ENCODE measurements around the gene TRAPPC8. TPM values are rescaled to one million over a fixed set of nuclear protein-coding genes. Genes with fewer than 3 reads are reported as not detected.
"Not testable (repeated sequence)": the region's sequence is repeated elsewhere in the genome, so short reads cannot be mapped to it uniquely, and the experiment has no call there.

The TRAPPC8 gene
- total RNA-seq, 1 donor from 2014 or later = 30.5 TPM

GRCh38 chr18:31857526-31858106 lies 85.3 kb downstream of the TRAPPC8 start:
- ATAC-seq = no peak

GRCh38 chr18:31850844-31851243 lies 92.1 kb downstream of the TRAPPC8 start:
- no peak for ATAC-seq

DNA sequence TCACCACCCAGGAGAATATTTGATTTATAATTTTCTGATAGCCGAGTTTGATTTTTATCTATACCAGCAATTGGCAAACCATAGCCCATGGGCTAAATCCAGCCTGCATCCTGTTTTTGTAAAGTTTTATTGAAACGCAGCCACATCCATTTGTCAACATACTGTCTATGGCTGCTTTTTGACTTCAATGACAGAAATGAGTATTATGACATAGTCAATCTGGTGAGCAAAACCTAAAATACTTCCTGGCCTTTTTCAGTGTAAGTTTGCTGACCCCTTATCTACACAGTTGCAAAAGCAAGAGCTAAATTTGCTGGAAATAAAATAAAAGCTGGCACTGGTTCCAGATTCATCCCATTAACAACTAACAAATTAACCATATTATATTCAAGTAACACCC lies 102.4 kb downstream of the TRAPPC8 start:
- no peak for ATAC-seq

DNA sequence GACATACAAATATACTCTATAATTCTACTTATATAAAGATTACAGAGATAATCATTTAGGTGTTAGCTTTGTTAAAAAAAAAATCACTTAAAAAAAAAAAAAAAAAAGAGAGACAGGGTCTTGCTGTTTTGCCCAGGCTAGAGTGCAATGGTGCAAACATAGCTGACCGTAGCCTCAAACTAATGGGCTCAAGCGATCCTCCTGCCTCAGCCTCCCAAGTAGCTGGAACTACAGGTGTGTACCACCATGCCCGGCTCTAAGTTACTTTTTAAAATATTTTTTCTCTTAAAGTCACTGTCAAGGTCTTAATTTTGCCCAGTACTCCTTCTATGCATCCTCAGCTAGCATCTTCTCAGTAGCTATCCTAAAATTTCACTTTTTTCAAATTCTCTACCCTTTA lies 105.0 kb downstream of the TRAPPC8 start:
- ATAC-seq = no peak

GRCh38 chr18:31835528-31836133 lies 107.3 kb downstream of the TRAPPC8 start:
- peak; percentile 9 for ATAC-seq

GRCh38 chr18:31831903-31832302 lies 111.0 kb downstream of the TRAPPC8 start:
- ATAC-seq = no peak

- ATAC-seq = no peak
These were observed 112.2 kb downstream of the TRAPPC8 start for GRCh38 chr18:31830686-31831085.

DNA sequence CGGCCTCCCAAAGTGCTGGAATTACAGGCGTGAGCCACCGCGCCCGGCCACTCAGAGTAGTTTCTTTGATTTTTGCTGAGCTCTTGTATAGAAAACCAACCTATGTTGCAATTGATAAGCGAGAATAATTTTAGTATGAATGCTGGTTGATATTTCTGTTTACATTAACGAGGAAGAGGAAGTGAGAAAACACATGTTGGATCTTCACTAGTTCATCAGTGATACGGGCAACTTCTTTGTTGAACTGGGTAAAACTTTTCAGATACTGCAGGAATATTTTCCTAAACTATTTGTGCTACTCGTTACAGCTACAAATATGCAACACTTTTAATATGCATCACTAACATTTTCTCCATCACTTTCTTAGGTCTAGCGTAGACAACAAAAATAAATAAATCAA lies 114.3 kb downstream of the TRAPPC8 start:
- ATAC-seq = no peak

GRCh38 chr18:31826673-31827325 lies 116.1 kb downstream of the TRAPPC8 start:
- ATAC-seq = not testable (repeated sequence)

- ATAC-seq = no peak
These were observed 117.2 kb downstream of the TRAPPC8 start for GRCh38 chr18:31825772-31826171.

GRCh38 chr18:31821545-31822171 lies 121.3 kb downstream of the TRAPPC8 start:
- no peak for ATAC-seq

DNA sequence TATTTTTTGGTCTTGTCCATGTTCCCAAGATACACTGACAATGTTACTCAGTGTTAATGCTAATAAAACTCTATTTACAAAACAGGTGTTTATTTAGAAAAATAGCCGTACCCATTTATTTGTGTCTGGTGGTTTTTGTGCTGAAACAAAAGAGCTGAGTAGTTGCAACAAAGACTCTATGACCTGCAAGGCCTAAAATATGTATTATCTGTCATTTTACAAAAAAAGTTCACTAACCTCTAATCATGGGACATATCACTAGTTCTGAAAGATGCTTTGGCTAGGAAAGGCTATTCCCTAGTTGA lies 123.1 kb downstream of the TRAPPC8 start:
- no peak for ATAC-seq

DNA sequence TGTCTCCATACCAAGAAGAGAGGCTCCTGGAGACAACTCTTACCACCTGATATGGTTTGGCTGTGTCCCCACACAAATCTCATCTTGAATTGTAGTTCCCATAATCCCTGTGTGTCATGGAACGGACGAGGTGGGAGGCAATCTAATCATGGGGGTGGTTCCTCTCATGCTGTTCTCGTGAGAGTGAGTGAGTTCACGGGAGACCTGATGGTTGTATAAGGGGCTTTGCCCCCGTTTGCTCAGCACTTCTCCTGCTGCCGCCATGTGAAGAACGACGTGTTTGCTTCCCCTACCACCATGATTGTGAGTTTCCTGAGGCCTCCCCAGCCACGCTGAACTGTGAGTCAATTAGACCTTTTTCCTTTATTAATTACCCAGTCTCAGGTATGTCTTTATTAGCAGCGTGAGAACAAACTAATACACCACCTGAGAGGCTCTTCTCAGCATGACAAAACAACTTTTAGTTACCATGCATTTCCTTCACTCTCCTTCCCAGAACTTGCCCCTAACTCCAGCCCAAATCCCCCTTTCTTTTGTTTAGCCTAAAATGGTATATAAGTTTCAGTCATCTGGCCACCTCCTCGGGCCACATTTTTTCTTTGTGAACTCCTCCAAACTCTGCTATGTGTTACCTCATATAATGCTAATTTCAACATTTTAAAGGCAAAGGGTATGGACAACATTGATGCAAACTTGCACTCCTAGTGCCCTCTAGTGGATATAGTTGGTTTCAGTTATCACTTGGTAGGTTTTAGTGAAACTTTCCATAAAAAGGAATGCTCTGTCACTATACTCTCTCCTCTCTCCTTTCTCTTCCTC lies 123.6 kb downstream of the TRAPPC8 start:
- peak; percentile 72 for ATAC-seq

GRCh38 chr18:31814132-31814531 lies 128.8 kb downstream of the TRAPPC8 start:
- ATAC-seq = no peak

DNA sequence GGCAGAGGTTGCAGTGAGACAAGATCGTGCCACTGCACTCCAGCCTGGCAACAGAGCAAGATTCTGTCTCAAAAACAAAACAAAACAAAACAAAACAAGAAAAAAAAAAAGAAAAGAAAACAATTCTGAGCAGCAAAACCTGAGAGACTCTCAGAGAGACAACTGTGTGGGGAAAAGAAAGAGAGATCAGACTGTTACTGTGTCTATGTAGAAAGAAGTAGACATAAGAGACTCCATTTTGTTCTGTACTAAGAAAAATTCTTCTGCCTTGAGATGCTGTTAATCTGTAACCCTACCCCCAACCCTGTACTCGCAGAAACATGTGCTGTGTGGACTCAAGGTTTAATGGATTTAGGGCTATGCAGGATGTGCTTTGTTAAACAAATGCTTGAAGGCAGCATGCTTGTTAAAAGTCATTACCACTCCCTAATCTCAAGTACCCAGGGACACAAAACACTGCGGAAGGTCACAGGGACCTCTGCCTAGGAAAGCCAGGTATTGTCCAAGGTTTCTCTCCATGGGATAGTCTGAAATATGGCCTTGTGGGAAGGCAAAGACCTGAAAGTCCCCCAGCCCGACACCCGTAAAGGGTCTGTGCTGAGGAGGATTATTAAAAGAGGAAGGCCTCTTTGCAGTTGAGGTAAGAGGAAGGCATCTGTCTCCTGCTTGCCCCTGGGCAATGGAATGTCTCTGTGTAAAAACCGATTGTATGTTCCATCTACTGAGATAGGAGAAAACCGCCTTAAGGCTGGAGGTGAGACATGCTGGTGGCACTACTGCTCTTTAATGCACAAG lies 132.4 kb downstream of the TRAPPC8 start:
- ATAC-seq = not testable (repeated sequence)

DNA sequence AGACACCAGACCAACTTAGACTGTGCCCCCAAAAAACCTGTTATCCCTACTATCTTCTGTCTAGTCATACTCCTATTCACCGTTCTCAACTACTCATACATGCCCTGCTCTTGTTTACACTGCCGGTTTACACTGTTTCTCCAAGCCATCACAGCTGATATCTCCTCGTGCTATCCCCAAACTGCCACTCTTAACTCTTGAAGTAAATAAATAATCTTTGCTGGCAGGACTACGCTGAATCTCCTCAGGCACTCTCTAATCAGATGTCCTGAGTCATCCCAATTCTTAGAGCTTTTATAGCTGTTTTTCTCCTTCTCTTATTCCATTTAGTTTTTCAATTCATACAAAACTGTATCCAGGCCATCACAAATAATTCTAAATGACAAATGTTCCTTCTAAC lies 133.9 kb downstream of the TRAPPC8 start:
- not testable (repeated sequence) for ATAC-seq

GRCh38 chr18:31801078-31801477 lies 141.8 kb downstream of the TRAPPC8 start:
- ATAC-seq = peak; percentile 80

DNA sequence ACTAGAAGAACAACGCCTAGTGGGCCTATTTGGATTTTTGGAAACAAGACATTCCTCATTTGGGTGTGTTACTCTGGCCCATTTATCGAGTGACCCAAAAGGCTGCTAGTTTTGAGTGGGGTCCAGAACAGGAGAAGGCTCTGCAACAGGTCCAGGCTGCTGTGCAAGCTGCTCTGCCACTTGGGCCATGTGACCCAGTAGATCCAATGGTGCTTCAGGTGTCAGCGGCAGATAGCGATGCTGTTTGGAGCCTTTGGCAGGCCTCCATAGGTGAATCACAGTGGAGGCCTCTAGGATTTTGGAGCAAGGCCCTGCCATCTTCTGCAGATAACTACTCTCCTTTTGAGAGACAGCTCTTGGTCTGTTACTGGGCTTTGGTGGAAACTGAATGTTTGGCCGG lies 143.7 kb downstream of the TRAPPC8 start:
- not testable (repeated sequence) for ATAC-seq

GRCh38 chr18:31798399-31798798 lies 144.5 kb downstream of the TRAPPC8 start:
- ATAC-seq = no peak

DNA sequence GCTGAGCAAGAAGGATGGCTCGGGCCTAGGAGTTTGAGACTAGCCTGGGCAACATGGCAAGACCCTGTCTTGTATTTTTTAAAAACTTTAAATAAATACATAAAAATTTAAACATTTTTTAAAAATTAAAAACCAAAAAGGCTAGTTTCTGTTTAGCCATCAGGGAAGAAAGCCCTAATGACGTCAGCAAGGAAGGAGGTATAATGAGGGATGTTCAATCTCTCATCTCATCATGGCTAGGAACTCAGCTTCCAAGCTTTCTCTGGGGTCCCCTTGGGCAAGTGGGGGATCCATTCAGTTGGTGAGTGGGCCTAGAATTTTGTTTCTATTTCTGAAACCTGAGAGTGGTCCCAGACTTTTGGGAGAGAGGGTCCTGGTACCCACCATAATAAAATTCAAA lies 147.2 kb downstream of the TRAPPC8 start:
- ATAC-seq = no peak

- no peak for ATAC-seq
These were observed 149.4 kb downstream of the TRAPPC8 start for GRCh38 chr18:31793531-31793930.

GRCh38 chr18:31792580-31792911 lies 150.4 kb downstream of the TRAPPC8 start:
- ATAC-seq = no peak
